Adrenal gland (tissue), 5 donors: ENCODE data around the gene RAPGEF4.

ENCODE experiments used
- POLR2A ChIP-seq, 2 donors: fragments of 450-650 bp; IDR thresholded peaks; one replicate each; pipeline ENCODE4 v1.6.1; 2017; ENCODE audit warnings: antibody characterized with exemption in 2 of 2, mild to moderate bottlenecking in 2 of 2, moderate library complexity in 1 of 2
- TF ChIP-seq, protein P1 (sequence below), 6 experiments: fragments of 450-650 bp in 4 of 6; fragments of 200-600 bp in 2 of 6; sonication (generic) in 1 of 6; IDR thresholded peaks; 1 replicate in 5 of 6; 2 replicates in 1 of 6; pipeline versions ENCODE4 v1.5.1 to v1.8.0; 2016 to 2021; ENCODE audit warnings: antibody characterized with exemption in 6 of 6, mild to moderate bottlenecking in 2 of 6, moderate library complexity in 1 of 6
- donor health status: DM: no; HTN: no; CAD: no.

- TF ChIP-seq, protein P1, sequence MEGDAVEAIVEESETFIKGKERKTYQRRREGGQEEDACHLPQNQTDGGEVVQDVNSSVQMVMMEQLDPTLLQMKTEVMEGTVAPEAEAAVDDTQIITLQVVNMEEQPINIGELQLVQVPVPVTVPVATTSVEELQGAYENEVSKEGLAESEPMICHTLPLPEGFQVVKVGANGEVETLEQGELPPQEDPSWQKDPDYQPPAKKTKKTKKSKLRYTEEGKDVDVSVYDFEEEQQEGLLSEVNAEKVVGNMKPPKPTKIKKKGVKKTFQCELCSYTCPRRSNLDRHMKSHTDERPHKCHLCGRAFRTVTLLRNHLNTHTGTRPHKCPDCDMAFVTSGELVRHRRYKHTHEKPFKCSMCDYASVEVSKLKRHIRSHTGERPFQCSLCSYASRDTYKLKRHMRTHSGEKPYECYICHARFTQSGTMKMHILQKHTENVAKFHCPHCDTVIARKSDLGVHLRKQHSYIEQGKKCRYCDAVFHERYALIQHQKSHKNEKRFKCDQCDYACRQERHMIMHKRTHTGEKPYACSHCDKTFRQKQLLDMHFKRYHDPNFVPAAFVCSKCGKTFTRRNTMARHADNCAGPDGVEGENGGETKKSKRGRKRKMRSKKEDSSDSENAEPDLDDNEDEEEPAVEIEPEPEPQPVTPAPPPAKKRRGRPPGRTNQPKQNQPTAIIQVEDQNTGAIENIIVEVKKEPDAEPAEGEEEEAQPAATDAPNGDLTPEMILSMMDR (IDR thresholded peaks at IDR 0.05) = no peak
- TF ChIP-seq POLR2A (IDR thresholded peaks at IDR 0.05) = no peak
Measured at GRCh38 chr2:172997031-172997430, 261.4 kb downstream of the RAPGEF4 start.
